Endothelial cell of umbilical vein (primary cell): ENCODE measurements around the gene HCN1.

Experiments
- CTCF ChIP-seq, 2 donors: IDR thresholded peaks; 1 replicate in 1 of 2; 2 replicates in 1 of 2; pipeline ENCODE4 v1.5.1; 2011; ENCODE audit warnings: low read length in 2 of 2, mild to moderate bottlenecking in 2 of 2, moderate library complexity in 2 of 2, control low read depth in 1 of 2, inconsistent platforms in 1 of 2, low read depth in 1 of 2; ENCODE audit not compliant: insufficient read depth in 1 of 2; ENCODE audit errors: extremely low read depth in 1 of 2
- EZH2 ChIP-seq: IDR thresholded peaks from 2 replicates; pipeline ENCODE4 v1.6.1; 2012; ENCODE audit warnings: borderline replicate concordance, low read depth, mild to moderate bottlenecking, moderate library complexity, low read length, inconsistent platforms; ENCODE audit not compliant: severe bottlenecking
- JUN ChIP-seq: IDR thresholded peaks from 2 replicates; pipeline ENCODE4 v1.6.1; 2011; ENCODE audit warnings: borderline replicate concordance, low read depth; ENCODE audit not compliant: insufficient read length, insufficient read depth
- MYC ChIP-seq: IDR thresholded peaks from one replicate; pipeline ENCODE4 v1.6.1; 2011; ENCODE audit warnings: mild to moderate bottlenecking, low read depth, low read length
- POLR2A ChIP-seq: IDR thresholded peaks from 2 replicates; pipeline ENCODE4 v1.6.1; 2012; ENCODE audit warnings: low read depth, mild to moderate bottlenecking, control low read depth, low read length

GRCh38 chr5:45617859-45618416 is 78.2 kb downstream of the HCN1 start:
- no peak for TF ChIP-seq CTCF (IDR thresholded peaks at IDR 0.05; ENCODE audit: extremely low read depth in 1 of 2, insufficient read depth in 1 of 2, low read depth in 1 of 2, low read length in 2 of 2)
- TF ChIP-seq MYC = no peak
- no peak for TF ChIP-seq POLR2A
- TF ChIP-seq EZH2 = no peak
- no peak for TF ChIP-seq JUN
